ENCODE results near the gene WDR36.

- no peak for TF ChIP-seq POLR2A (IDR thresholded peaks at IDR 0.05)
- no peak for TF ChIP-seq CTCF (IDR thresholded peaks at IDR 0.05)
- TF ChIP-seq POLR2AphosphoS5 (IDR thresholded peaks at IDR 0.05): no peak
- no peak for TF ChIP-seq EP300 (IDR thresholded peaks at IDR 0.05)
Measured at GRCh38 chr5:111131356-111131755, 39.2 kb downstream of the WDR36 start.

Data from gastroesophageal sphincter (tissue), 3 donors.